Measurements from ENCODE around the gene PRR5L.

Gene PRR5L

DNA sequence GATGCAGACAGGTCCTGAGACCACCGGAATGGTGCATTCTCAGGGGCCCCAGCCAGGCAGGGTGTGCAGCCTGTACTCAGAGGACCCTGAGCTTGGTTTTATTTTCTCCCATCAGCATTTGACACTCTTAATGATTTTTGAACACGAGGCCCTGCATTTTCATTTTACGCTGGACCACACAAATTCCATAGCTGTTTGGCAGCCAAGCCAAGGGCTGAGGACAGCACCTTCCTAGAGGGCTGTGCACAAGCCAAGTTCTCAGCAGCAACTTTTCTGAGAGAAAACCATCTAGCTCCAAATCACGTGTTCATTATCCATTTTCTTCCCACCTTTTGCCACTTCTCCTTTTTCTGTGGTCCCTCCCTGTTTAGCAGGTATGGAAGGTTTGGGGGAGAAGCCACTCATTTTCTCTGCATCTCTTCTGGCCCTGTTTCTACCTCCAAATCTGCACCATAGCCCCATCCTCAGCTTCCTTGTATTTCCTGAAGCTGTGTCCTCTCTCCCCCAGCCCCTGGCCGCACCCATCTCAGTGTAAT lies 153.5 kb downstream of the PRR5L start:
- Histone ChIP-seq H3K36me3 (ENCODE audit: control insufficient read depth, insufficient read depth, low read length, severe bottlenecking) (no peaks in the 10 kb centered on the region), H3K9ac (ENCODE audit: low read length) (no peak overlapping the region), H3K4me1 (ENCODE audit: control insufficient read depth, insufficient read depth, low read length) (peaks cover 9% of the 10 kb centered on the region), H3K9me3 (ENCODE audit: control insufficient read depth, low read length) (no peaks in the 10 kb centered on the region), H3K27me3 (replicated peaks; ENCODE audit: control insufficient read depth, insufficient read depth, low read length) (no peaks in the 10 kb centered on the region), H3K4me3 (ENCODE audit: low read length) (peak overlapping the region; percentile 33)
- no peak for DNase-seq (ENCODE audit: low read depth)

DNA sequence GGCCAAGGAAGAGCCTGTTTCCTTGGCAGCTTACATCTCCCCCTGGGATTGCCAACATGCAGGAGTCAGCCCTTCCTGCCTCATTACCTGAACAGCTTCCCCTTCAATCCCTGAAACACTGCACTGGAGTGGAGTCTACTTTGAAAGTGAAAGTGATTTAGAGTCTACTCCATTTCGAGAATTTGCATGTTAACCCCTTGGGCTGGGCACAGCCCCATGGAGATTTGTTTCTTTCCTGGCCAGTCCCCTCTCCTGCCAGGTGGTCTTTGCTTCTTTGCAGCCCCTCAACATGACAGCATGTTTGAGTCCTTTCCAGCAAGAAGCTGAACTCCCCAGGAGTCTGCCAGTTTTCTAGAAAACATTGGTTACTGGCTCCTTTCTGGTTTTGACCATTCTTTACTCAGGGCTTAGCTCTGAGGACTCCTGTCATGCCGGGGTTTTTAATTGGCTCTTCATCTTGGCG lies 154.1 kb downstream of the PRR5L start:
- Histone ChIP-seq H3K27me3 (replicated peaks; ENCODE audit: control insufficient read depth, insufficient read depth, low read length) (no peaks in the 10 kb centered on the region), H3K9ac (ENCODE audit: low read length) (no peak overlapping the region), H3K36me3 (ENCODE audit: control insufficient read depth, insufficient read depth, low read length, severe bottlenecking) (no peaks in the 10 kb centered on the region), H3K4me1 (ENCODE audit: control insufficient read depth, insufficient read depth, low read length) (peaks cover 12% of the 10 kb centered on the region), H3K4me3 (ENCODE audit: low read length) (peak overlapping the region; percentile 33), H3K9me3 (ENCODE audit: control insufficient read depth, low read length) (no peaks in the 10 kb centered on the region)
- no peak for DNase-seq (ENCODE audit: low read depth)

DNA sequence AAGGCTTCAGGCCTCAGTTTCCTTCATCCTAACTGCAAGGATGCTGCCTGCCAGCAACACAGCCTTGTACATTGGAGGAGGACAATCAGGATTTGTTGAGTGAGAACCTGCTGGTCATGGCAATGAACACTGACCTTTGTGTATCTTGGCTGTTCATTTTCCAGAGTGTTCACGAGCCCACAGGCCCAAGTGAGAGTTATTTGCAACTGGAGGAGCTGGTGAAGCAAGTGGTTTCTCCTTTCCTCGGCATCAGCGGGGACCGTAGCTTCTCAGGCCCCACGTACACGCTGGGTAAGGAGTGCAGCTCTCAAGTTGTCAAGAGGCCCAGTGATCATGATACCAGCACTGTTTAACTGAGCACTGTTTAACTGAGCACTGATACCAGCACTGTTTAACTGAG lies 155.0 kb downstream of the PRR5L start:
- Histone ChIP-seq H3K9ac (ENCODE audit: low read length) (no peak overlapping the region), H3K4me1 (ENCODE audit: control insufficient read depth, insufficient read depth, low read length) (peaks cover 21% of the 10 kb centered on the region), H3K4me3 (ENCODE audit: low read length) (no peak overlapping the region), H3K36me3 (ENCODE audit: control insufficient read depth, insufficient read depth, low read length, severe bottlenecking) (no peaks in the 10 kb centered on the region), H3K9me3 (ENCODE audit: control insufficient read depth, low read length) (no peaks in the 10 kb centered on the region), H3K27me3 (replicated peaks; ENCODE audit: control insufficient read depth, insufficient read depth, low read length) (no peaks in the 10 kb centered on the region)
- DNase-seq (ENCODE audit: low read depth) = no peak

DNA sequence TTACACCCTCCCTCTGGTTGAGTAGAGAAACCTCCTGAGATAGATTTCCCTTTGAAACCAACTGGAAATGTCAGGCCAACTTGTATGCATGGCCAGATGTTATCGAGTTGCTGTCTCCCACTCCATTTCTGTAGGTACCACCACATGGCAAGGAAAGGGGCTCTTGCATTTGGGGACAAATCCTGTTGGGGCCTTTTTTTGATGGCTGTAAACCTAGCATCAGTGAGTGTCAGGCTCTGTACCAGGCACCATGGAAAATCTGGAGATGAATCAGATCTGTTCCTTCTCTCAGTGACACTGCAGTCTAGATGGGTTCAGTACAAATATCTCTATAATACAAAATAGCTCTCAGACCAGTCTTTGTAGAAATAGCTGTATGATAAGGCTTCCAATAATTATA lies 155.6 kb downstream of the PRR5L start:
- Histone ChIP-seq H3K27me3 (replicated peaks; ENCODE audit: control insufficient read depth, insufficient read depth, low read length) (no peaks in the 10 kb centered on the region), H3K4me3 (ENCODE audit: low read length) (no peak overlapping the region), H3K9ac (ENCODE audit: low read length) (no peak overlapping the region), H3K36me3 (ENCODE audit: control insufficient read depth, insufficient read depth, low read length, severe bottlenecking) (no peaks in the 10 kb centered on the region), H3K9me3 (ENCODE audit: control insufficient read depth, low read length) (no peaks in the 10 kb centered on the region), H3K4me1 (ENCODE audit: control insufficient read depth, insufficient read depth, low read length) (peaks cover 28% of the 10 kb centered on the region)
- no peak for DNase-seq (ENCODE audit: low read depth)

DNA sequence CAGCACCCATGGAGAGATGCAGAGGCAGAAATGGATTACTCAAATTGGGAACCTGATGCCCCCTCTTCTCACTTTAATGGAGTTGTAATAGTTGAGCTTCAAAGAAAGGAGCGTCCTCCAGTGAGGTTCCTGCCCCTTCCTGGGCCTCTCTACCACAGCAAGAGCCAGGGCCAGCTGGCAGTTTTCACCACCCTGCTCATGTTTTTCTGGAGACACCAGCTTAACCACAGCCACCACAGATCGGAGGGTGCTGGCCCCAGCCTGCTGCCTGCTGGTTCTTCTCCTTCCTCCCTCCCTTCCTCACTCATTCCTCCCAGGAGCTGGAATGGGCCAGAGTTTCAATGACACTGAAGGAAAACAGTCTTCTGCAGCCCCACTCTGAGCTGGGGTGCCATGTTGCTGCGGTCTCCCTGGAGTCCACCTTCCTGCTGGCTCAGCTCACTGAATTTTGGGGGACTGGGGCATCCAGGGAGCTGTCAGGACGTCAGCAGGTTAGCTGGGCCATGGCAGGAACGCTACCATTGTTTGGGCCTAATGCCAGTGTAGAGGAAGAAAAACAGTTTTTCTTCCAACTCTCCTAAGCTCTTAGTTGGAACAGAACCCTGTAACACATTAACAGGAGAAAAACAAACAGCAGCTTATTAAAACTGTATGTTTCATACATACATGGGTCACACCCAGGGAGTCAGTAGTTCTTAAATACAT lies 156.3 kb downstream of the PRR5L start:
- no peaks in the 10 kb centered on the region for H3K27me3 ChIP-seq (replicated peaks; ENCODE audit: control insufficient read depth, insufficient read depth, low read length)
- no peaks in the 10 kb centered on the region for H3K36me3 ChIP-seq (ENCODE audit: control insufficient read depth, insufficient read depth, low read length, severe bottlenecking)
- no peaks in the 10 kb centered on the region for H3K9me3 ChIP-seq (ENCODE audit: control insufficient read depth, low read length)
- H3K9ac ChIP-seq (ENCODE audit: low read length) = no peak overlapping the region
- peak; percentile 40 for DNase-seq (ENCODE audit: low read depth)
- H3K4me3 ChIP-seq (ENCODE audit: low read length) = no peak overlapping the region
- peaks cover 30% of the 10 kb centered on the region for H3K4me1 ChIP-seq (ENCODE audit: control insufficient read depth, insufficient read depth, low read length)

DNA sequence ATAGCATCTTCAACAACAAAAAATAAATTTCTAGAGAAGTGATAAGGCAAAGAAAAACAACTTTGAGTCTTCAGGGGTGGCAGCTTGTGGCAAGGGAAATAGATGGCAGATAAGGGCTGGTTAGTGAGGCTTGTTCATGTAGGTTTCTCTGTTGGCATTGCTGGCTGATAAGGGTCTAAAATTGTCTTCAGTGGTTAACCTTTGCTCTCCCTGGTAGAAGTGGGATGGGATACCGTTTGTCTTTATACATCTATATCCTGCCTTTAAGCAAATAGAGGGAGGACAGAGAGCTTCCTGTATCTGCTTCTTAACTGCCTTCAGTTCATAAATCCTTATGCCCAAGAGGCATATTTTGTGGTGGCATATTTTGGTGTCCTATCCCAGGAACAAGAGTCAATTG lies 156.9 kb downstream of the PRR5L start:
- H3K4me3 ChIP-seq (ENCODE audit: low read length) = no peak overlapping the region
- H3K36me3 ChIP-seq (ENCODE audit: control insufficient read depth, insufficient read depth, low read length, severe bottlenecking) = no peaks in the 10 kb centered on the region
- no peak overlapping the region for H3K9ac ChIP-seq (ENCODE audit: low read length)
- H3K9me3 ChIP-seq (ENCODE audit: control insufficient read depth, low read length) = no peaks in the 10 kb centered on the region
- no peaks in the 10 kb centered on the region for H3K27me3 ChIP-seq (replicated peaks; ENCODE audit: control insufficient read depth, insufficient read depth, low read length)
- H3K4me1 ChIP-seq (ENCODE audit: control insufficient read depth, insufficient read depth, low read length) = peaks cover 30% of the 10 kb centered on the region
- no peak for DNase-seq (ENCODE audit: low read depth)

DNA sequence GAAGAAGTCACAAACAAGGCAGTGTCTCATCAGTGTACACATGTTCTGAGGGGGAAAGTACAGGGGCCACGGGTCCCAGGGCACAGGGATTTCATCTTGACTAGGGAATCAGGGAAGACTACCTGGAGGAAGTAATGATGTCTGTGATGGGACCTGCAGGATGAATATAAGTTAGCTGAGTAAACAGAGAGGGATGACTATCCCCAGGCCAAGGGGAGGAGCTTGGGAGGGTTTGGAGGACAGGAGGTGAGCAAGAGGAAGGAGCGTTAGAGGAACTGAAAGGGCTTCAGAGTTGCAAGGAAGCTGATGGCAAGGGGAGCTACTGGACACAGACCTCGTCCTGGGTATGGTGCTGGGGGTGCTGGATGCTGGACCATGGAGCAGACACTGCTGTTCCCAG lies 157.6 kb downstream of the PRR5L start:
- Histone ChIP-seq H3K4me3 (ENCODE audit: low read length) (no peak overlapping the region), H3K9ac (ENCODE audit: low read length) (no peak overlapping the region), H3K36me3 (ENCODE audit: control insufficient read depth, insufficient read depth, low read length, severe bottlenecking) (no peaks in the 10 kb centered on the region), H3K27me3 (replicated peaks; ENCODE audit: control insufficient read depth, insufficient read depth, low read length) (no peaks in the 10 kb centered on the region), H3K4me1 (ENCODE audit: control insufficient read depth, insufficient read depth, low read length) (peaks cover 30% of the 10 kb centered on the region), H3K9me3 (ENCODE audit: control insufficient read depth, low read length) (no peaks in the 10 kb centered on the region)
- no peak for DNase-seq (ENCODE audit: low read depth)

DNA sequence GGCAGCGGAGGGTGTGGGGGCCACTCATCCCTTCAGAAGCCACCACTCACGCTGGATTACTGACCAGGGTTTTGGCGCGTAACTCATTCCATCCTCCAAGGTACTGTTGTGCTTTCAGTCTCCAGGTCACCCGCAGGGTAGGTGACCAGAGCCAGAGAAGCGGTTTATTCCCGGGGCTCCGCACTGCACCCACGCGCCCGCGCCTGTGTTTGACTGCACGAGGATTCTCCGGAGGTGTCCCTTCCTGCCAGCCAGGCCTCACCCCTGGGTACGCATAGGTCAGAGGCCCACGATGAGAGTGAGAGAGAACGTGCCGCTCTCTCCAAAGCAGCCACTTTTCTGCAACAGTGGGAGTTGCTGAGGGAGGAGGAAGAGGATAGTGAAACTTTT lies 158.5 kb downstream of the PRR5L start:
- Histone ChIP-seq H3K4me1 (ENCODE audit: control insufficient read depth, insufficient read depth, low read length) (peaks cover 30% of the 10 kb centered on the region), H3K27me3 (replicated peaks; ENCODE audit: control insufficient read depth, insufficient read depth, low read length) (no peaks in the 10 kb centered on the region), H3K4me3 (ENCODE audit: low read length) (no peak overlapping the region), H3K9me3 (ENCODE audit: control insufficient read depth, low read length) (no peaks in the 10 kb centered on the region), H3K36me3 (ENCODE audit: control insufficient read depth, insufficient read depth, low read length, severe bottlenecking) (no peaks in the 10 kb centered on the region), H3K9ac (ENCODE audit: low read length) (no peak overlapping the region)
- no peak for DNase-seq (ENCODE audit: low read depth)

DNA sequence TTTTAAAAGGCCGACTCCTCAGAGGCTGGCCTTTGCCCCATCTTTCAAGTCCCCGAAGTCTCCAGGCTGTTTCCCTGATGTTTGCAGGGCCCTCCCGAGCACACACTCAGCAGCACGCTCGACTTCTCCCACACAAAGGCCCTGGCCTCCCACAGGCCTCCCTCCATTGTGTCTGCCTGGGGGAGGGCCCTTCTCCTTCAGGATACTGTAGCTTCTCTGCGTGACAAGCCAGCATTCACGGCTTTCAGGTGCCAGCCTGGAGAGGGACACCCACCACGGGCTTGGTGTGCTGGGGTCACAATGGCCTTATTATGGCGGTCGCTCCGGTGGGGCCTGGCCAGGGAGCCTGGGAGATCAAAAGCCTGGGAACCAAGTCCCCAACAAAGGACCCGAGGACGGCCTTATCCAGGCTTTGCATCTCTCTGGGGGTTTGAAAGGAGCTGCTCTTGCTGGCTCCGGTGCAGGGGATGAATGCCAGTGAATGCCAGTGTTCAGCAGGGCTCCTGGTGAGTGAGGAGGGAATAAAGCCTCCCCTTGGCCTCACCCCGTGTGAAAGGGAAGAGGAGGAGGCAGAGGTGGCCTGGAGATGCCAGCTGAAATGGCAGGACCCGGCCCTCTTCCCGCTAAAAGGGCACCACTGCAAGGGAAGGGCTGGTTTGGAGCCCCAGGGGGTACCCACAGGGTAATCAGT lies 159.0 kb downstream of the PRR5L start:
- Histone ChIP-seq H3K4me3 (ENCODE audit: low read length) (no peak overlapping the region), H3K27me3 (replicated peaks; ENCODE audit: control insufficient read depth, insufficient read depth, low read length) (no peaks in the 10 kb centered on the region), H3K4me1 (ENCODE audit: control insufficient read depth, insufficient read depth, low read length) (peaks cover 28% of the 10 kb centered on the region), H3K36me3 (ENCODE audit: control insufficient read depth, insufficient read depth, low read length, severe bottlenecking) (no peaks in the 10 kb centered on the region), H3K9ac (ENCODE audit: low read length) (peak overlapping the region; percentile 41), H3K9me3 (ENCODE audit: control insufficient read depth, low read length) (no peaks in the 10 kb centered on the region)
- no peak for DNase-seq (ENCODE audit: low read depth)

DNA sequence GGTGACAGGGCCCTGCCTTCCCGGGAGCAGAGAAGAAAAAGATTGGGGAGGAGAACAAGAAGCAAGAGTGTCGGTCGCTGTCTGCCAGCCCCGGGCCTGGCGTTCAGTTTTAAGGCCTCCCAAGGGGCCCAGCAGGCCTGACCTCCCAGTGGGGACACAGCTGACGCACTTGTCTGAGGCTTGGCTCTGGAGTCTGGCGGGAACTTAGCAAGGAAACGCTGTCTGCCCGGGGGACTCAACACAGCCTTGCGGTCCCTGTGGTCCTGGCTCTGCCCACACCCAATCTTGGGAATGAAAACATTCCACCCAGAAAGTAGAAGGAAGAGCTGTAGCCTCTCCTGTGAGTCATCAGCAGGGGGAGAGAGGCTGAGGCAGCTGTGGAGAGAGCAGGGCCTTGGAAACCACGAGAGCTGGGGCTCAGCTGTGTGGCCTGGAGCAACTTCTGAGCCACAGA lies 159.6 kb downstream of the PRR5L start:
- H3K36me3 ChIP-seq (ENCODE audit: control insufficient read depth, insufficient read depth, low read length, severe bottlenecking) = no peaks in the 10 kb centered on the region
- no peaks in the 10 kb centered on the region for H3K27me3 ChIP-seq (replicated peaks; ENCODE audit: control insufficient read depth, insufficient read depth, low read length)
- H3K4me3 ChIP-seq (ENCODE audit: low read length) = no peak overlapping the region
- peaks cover 27% of the 10 kb centered on the region for H3K4me1 ChIP-seq (ENCODE audit: control insufficient read depth, insufficient read depth, low read length)
- H3K9ac ChIP-seq (ENCODE audit: low read length) = peak overlapping the region; percentile 66
- DNase-seq (ENCODE audit: low read depth) = peak; percentile 96
- no peaks in the 10 kb centered on the region for H3K9me3 ChIP-seq (ENCODE audit: control insufficient read depth, low read length)

DNA sequence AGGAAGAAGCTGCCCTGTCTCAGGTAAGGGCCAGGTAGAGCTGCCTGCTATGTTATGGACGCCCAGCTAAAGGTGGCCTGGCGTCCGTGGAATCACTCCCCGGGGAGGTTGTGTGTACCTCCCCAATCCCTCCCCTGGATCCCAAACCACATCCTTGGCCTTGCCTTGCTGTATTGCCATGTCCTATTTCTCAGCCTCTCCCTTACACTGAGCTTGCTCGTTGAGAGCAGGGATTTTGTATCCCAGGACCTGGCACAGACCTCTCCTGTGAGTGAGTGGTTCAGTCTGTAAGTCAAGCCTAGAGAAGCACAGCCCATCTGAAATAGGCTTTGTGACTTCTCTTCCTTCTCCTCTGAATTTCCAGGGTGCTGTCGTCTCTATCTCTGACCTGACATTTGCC lies 160.1 kb downstream of the PRR5L start:
- no peak for DNase-seq (ENCODE audit: low read depth)
- Histone ChIP-seq H3K36me3 (ENCODE audit: control insufficient read depth, insufficient read depth, low read length, severe bottlenecking) (no peaks in the 10 kb centered on the region), H3K4me1 (ENCODE audit: control insufficient read depth, insufficient read depth, low read length) (peaks cover 27% of the 10 kb centered on the region)

More for the DNA sequence above, 160.1 kb downstream of the PRR5L start:
- H3K9ac ChIP-seq (ENCODE audit: low read length) = peak overlapping the region; percentile 66
- no peaks in the 10 kb centered on the region for H3K27me3 ChIP-seq (replicated peaks; ENCODE audit: control insufficient read depth, insufficient read depth, low read length)
- no peaks in the 10 kb centered on the region for H3K9me3 ChIP-seq (ENCODE audit: control insufficient read depth, low read length)
- peak overlapping the region; percentile 39 for H3K4me3 ChIP-seq (ENCODE audit: low read length)
